Nephron progenitor cell (in vitro differentiated cells): Measurements from ENCODE around the gene DHRS13.
"Not testable (repeated sequence)": the region's sequence is repeated elsewhere in the genome, so short reads cannot be mapped to it uniquely, and the experiment has no call there.

Experiments
- DNase-seq: peaks from one replicate; pipeline ENCODE4 v3.0.0; 2021
- H3K27ac Mint-ChIP-seq: 2 replicates; pipeline ENCODE4 v1.8.0; 2021; ENCODE audit warnings: mild to moderate bottlenecking, moderate library complexity, mixed read lengths
- H3K27me3 Mint-ChIP-seq: 2 replicates; pipeline ENCODE4 v1.8.0; 2021; ENCODE audit warnings: mild to moderate bottlenecking, low read depth, mixed read lengths; ENCODE audit not compliant: poor library complexity
- H3K36me3 Mint-ChIP-seq: 2 replicates; pipeline ENCODE4 v1.8.0; 2021; ENCODE audit warnings: low read depth, mixed read lengths
- H3K4me1 Mint-ChIP-seq: 2 replicates; pipeline ENCODE4 v1.8.0; 2021; ENCODE audit warnings: mixed read lengths
- H3K4me3 Mint-ChIP-seq: 2 replicates; pipeline ENCODE4 v1.8.0; 2021; ENCODE audit warnings: mild to moderate bottlenecking, moderate library complexity, mixed read lengths
- H3K9me3 Mint-ChIP-seq: 2 replicates; pipeline ENCODE4 v1.8.0; 2021; ENCODE audit warnings: mild to moderate bottlenecking, moderate library complexity, mixed read lengths
- CTCF ChIP-seq: fragments of 200-600 bp; sonication (generic); IDR thresholded peaks from 2 replicates; pipeline ENCODE4 v1.5.0; 2021; ENCODE audit warnings: antibody characterized with exemption

DHRS13 gene

GRCh38 chr17:28940142-28940541, 37.3 kb upstream of the DHRS13 start:
- Mint-ChIP-seq H3K9me3 (no peaks in the 10 kb centered on the region), H3K27me3 (no peaks in the 10 kb centered on the region), H3K4me1 (peaks cover 52% of the 10 kb centered on the region), H3K27ac (no peak overlapping the region), H3K4me3 (no peak overlapping the region), H3K36me3 (peaks cover 37% of the 10 kb centered on the region)
- TF ChIP-seq CTCF = no peak
- no peak for DNase-seq

GRCh38 chr17:28938552-28938951, 35.7 kb upstream of the DHRS13 start:
- H3K9me3 Mint-ChIP-seq = no peaks in the 10 kb centered on the region
- H3K27ac Mint-ChIP-seq = no peak overlapping the region
- no peaks in the 10 kb centered on the region for H3K27me3 Mint-ChIP-seq
- no peak for DNase-seq
- peaks cover 35% of the 10 kb centered on the region for H3K36me3 Mint-ChIP-seq
- peaks cover 50% of the 10 kb centered on the region for H3K4me1 Mint-ChIP-seq
- TF ChIP-seq CTCF = no peak
- no peak overlapping the region for H3K4me3 Mint-ChIP-seq

- no peaks in the 10 kb centered on the region for H3K27me3 Mint-ChIP-seq
- no peak for DNase-seq
- H3K4me3 Mint-ChIP-seq = no peak overlapping the region
- H3K9me3 Mint-ChIP-seq = no peaks in the 10 kb centered on the region
- H3K36me3 Mint-ChIP-seq = peaks cover 34% of the 10 kb centered on the region
- H3K4me1 Mint-ChIP-seq = peaks cover 50% of the 10 kb centered on the region
- H3K27ac Mint-ChIP-seq = peak overlapping the region; percentile 95
- no peak for TF ChIP-seq CTCF
Measured at GRCh38 chr17:28937044-28937729, 34.3 kb upstream of the DHRS13 start.

- peak overlapping the region; percentile 41 for H3K4me3 Mint-ChIP-seq
- H3K27ac Mint-ChIP-seq = peak overlapping the region; percentile 94
- TF ChIP-seq CTCF = no peak
Measured at GRCh38 chr17:28935744-28936460, 33.0 kb upstream of the DHRS13 start.

GRCh38 chr17:28934508-28934907, 31.6 kb upstream of the DHRS13 start:
- H3K36me3 Mint-ChIP-seq = peaks cover 37% of the 10 kb centered on the region
- not testable (repeated sequence) for H3K27me3 Mint-ChIP-seq, DNase-seq, H3K4me3 Mint-ChIP-seq, H3K9me3 Mint-ChIP-seq, H3K27ac Mint-ChIP-seq
- H3K4me1 Mint-ChIP-seq = peaks cover 34% of the 10 kb centered on the region

More at GRCh38 chr17:28935744-28936460, 33.0 kb upstream of the DHRS13 start:
- no peaks in the 10 kb centered on the region for H3K9me3 Mint-ChIP-seq
- DNase-seq = no peak
- H3K36me3 Mint-ChIP-seq = peaks cover 29% of the 10 kb centered on the region
- peaks cover 41% of the 10 kb centered on the region for H3K4me1 Mint-ChIP-seq
- H3K27me3 Mint-ChIP-seq = no peaks in the 10 kb centered on the region

- no peak for DNase-seq
- peaks cover 51% of the 10 kb centered on the region for H3K36me3 Mint-ChIP-seq
- H3K27ac Mint-ChIP-seq = no peak overlapping the region
- no peak for TF ChIP-seq CTCF
- no peak overlapping the region for H3K4me3 Mint-ChIP-seq
- peaks cover 3% of the 10 kb centered on the region for H3K27me3 Mint-ChIP-seq
- H3K9me3 Mint-ChIP-seq = no peaks in the 10 kb centered on the region
- H3K4me1 Mint-ChIP-seq = peaks cover 7% of the 10 kb centered on the region
Measured at GRCh38 chr17:28929787-28930186, 26.9 kb upstream of the DHRS13 start.
